ENCODE data around the gene CAPZB.

CAPZB gene

GRCh38 chr1:19313961-19314882, 171.1 kb downstream of the CAPZB start:
- TF ChIP-seq CTCF (IDR thresholded peaks at IDR 0.05; ENCODE audit: unreplicated experiment in 3 of 3), result no peak
- peaks cover 25% of the 10 kb centered on the region for H3K4me1 Mint-ChIP-seq
- no peaks in the 10 kb centered on the region for H3K9me3 Mint-ChIP-seq
- H3K4me3 Mint-ChIP-seq, result peak overlapping the region; percentile 38 to 84 (median 81)
- no peak overlapping the region for H3K27ac Mint-ChIP-seq
- peaks cover 20% of the 10 kb centered on the region for H3K36me3 Mint-ChIP-seq (ENCODE audit: low read depth)
- no peaks in the 10 kb centered on the region for H3K27me3 Mint-ChIP-seq (ENCODE audit: low read depth)

- Mint-ChIP-seq H3K4me3 (peak overlapping the region; percentile 81 to 84 (median 81)), H3K9me3 (no peaks in the 10 kb centered on the region), H3K36me3 (ENCODE audit: low read depth) (peaks cover 18% of the 10 kb centered on the region), H3K27me3 (ENCODE audit: low read depth) (no peaks in the 10 kb centered on the region), H3K4me1 (peaks cover 31% of the 10 kb centered on the region), H3K27ac (no peak overlapping the region)
- TF ChIP-seq CTCF (IDR thresholded peaks at IDR 0.05; ENCODE audit: unreplicated experiment in 3 of 3), result no peak
Observed at GRCh38 chr1:19313636-19313959, 171.7 kb downstream of the CAPZB start.

GRCh38 chr1:19312782-19313635, 172.3 kb downstream of the CAPZB start:
- Mint-ChIP-seq H3K27ac (peak overlapping the region; percentile 6 to 50 (median 49)), H3K36me3 (ENCODE audit: low read depth) (peaks cover 16% of the 10 kb centered on the region), H3K4me3 (peak overlapping the region; percentile 81 to 84 (median 81)), H3K4me1 (peaks cover 31% of the 10 kb centered on the region), H3K27me3 (ENCODE audit: low read depth) (no peaks in the 10 kb centered on the region), H3K9me3 (no peaks in the 10 kb centered on the region)
- TF ChIP-seq CTCF (IDR thresholded peaks at IDR 0.05; ENCODE audit: unreplicated experiment in 3 of 3), result no peak

GRCh38 chr1:19311931-19312781, 173.2 kb downstream of the CAPZB start, which contains the start of the genes AKR7A2 and SLC66A1:
Gene AKR7A2, minus strand, starts transcription at chr1:19312144. Its CDS starts 20 bp downstream, at chr1:19312124.
Gene SLC66A1, plus strand, starts transcription at chr1:19312326. Its CDS starts 5,352 bp downstream, at chr1:19317678.
- TF ChIP-seq CTCF (IDR thresholded peaks at IDR 0.05; ENCODE audit: unreplicated experiment in 3 of 3), result no peak
- H3K4me1 Mint-ChIP-seq, result peaks cover 31% of the 10 kb centered on the region
- H3K4me3 Mint-ChIP-seq, result peak within 1 kb of the TSS; percentile 93 to 95 (median 94)
- H3K9me3 Mint-ChIP-seq, result no peaks in the 10 kb centered on the region
- H3K36me3 Mint-ChIP-seq (ENCODE audit: low read depth), result peaks cover 21% of the 10 kb centered on the region
- peak within 1 kb of the TSS; percentile 21 to 81 (median 56) for H3K27ac Mint-ChIP-seq
- H3K27me3 Mint-ChIP-seq (ENCODE audit: low read depth), result no peaks in the 10 kb centered on the region

GRCh38 chr1:19311503-19311930, 173.8 kb downstream of the CAPZB start:
- H3K4me1 Mint-ChIP-seq, result peaks cover 31% of the 10 kb centered on the region
- H3K27ac Mint-ChIP-seq, result peak overlapping the region; percentile 21 to 81 (median 56)

More at GRCh38 chr1:19311503-19311930, 173.8 kb downstream of the CAPZB start:
- Mint-ChIP-seq H3K4me3 (peak overlapping the region; percentile 93 to 95 (median 94)), H3K27me3 (ENCODE audit: low read depth) (no peaks in the 10 kb centered on the region), H3K9me3 (no peaks in the 10 kb centered on the region), H3K36me3 (ENCODE audit: low read depth) (peaks cover 27% of the 10 kb centered on the region)
- TF ChIP-seq CTCF (IDR thresholded peaks at IDR 0.05; ENCODE audit: unreplicated experiment in 3 of 3), result no peak
